Lower leg skin (tissue), 3 donors: Measurements from ENCODE around the gene PEBP1.

Source experiments
- POLR2A ChIP-seq, 2 donors: fragments of 450-650 bp; IDR thresholded peaks; one replicate each; pipeline ENCODE4 v1.6.1; 2016 to 2017; ENCODE audit warnings: antibody characterized with exemption in 2 of 2, mild to moderate bottlenecking in 1 of 2, moderate library complexity in 1 of 2
- TF ChIP-seq, protein P1 (sequence below), 3 donors: fragments of 450-650 bp; IDR thresholded peaks; one replicate each; pipeline ENCODE4 v1.5.1; 2016; ENCODE audit warnings: antibody characterized with exemption in 3 of 3, mild to moderate bottlenecking in 3 of 3, moderate library complexity in 2 of 3

DNA sequence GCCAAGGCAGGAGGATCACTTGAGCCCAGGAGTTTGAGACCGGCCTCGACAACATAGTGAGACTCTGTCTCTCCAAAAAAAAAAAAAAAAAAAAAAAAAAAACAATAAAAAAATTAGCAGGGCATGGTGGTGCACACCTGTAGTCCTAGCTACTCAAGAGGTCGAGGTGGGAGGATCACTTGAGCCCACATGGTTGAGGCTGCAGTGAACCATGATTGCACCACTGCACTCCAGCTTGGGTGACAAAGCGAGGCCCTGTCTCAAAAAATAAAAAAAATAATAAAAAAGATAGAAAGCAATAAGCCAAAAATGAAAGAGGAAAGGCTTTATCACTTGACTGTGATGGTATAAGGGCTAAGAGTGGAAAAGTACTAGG lies 10.2 kb upstream of the PEBP1 start:
- TF ChIP-seq, protein P1, sequence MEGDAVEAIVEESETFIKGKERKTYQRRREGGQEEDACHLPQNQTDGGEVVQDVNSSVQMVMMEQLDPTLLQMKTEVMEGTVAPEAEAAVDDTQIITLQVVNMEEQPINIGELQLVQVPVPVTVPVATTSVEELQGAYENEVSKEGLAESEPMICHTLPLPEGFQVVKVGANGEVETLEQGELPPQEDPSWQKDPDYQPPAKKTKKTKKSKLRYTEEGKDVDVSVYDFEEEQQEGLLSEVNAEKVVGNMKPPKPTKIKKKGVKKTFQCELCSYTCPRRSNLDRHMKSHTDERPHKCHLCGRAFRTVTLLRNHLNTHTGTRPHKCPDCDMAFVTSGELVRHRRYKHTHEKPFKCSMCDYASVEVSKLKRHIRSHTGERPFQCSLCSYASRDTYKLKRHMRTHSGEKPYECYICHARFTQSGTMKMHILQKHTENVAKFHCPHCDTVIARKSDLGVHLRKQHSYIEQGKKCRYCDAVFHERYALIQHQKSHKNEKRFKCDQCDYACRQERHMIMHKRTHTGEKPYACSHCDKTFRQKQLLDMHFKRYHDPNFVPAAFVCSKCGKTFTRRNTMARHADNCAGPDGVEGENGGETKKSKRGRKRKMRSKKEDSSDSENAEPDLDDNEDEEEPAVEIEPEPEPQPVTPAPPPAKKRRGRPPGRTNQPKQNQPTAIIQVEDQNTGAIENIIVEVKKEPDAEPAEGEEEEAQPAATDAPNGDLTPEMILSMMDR (IDR thresholded peaks at IDR 0.05), result no peak
- TF ChIP-seq POLR2A (IDR thresholded peaks at IDR 0.05), result no peak
